ENCODE data around the gene KRTAP20-1.

- TF ChIP-seq CTCF (IDR thresholded peaks at IDR 0.05 in 2 of 3, conservative IDR thresholded peaks at IDR 0.05 in 1 of 3; ENCODE audit: borderline replicate concordance in 1 of 3, insufficient read depth in 1 of 3, low read depth in 2 of 3, low read length in 2 of 3) (no peak), POLR2AphosphoS5 (IDR thresholded peaks at IDR 0.05; ENCODE audit: low read depth, low read length) (no peak), ZNF274 (IDR thresholded peaks at IDR 0.05; ENCODE audit: low read depth, low read length) (no peak), SRF (IDR thresholded peaks at IDR 0.05; ENCODE audit: low read depth) (no peak), POLR2A (IDR thresholded peaks at IDR 0.05; ENCODE audit: borderline replicate concordance, extremely low read depth, insufficient read depth, insufficient read length) (no peak), CBX3 (IDR thresholded peaks at IDR 0.05; ENCODE audit: low read depth) (no peak), JUND (IDR thresholded peaks at IDR 0.05) (no peak), TCF7L2 (IDR thresholded peaks at IDR 0.05; ENCODE audit: borderline replicate concordance, extremely low read depth, insufficient read depth, insufficient read length) (no peak), ATF3 (IDR thresholded peaks at IDR 0.05) (no peak)
- TF ChIP-seq, protein P1, sequence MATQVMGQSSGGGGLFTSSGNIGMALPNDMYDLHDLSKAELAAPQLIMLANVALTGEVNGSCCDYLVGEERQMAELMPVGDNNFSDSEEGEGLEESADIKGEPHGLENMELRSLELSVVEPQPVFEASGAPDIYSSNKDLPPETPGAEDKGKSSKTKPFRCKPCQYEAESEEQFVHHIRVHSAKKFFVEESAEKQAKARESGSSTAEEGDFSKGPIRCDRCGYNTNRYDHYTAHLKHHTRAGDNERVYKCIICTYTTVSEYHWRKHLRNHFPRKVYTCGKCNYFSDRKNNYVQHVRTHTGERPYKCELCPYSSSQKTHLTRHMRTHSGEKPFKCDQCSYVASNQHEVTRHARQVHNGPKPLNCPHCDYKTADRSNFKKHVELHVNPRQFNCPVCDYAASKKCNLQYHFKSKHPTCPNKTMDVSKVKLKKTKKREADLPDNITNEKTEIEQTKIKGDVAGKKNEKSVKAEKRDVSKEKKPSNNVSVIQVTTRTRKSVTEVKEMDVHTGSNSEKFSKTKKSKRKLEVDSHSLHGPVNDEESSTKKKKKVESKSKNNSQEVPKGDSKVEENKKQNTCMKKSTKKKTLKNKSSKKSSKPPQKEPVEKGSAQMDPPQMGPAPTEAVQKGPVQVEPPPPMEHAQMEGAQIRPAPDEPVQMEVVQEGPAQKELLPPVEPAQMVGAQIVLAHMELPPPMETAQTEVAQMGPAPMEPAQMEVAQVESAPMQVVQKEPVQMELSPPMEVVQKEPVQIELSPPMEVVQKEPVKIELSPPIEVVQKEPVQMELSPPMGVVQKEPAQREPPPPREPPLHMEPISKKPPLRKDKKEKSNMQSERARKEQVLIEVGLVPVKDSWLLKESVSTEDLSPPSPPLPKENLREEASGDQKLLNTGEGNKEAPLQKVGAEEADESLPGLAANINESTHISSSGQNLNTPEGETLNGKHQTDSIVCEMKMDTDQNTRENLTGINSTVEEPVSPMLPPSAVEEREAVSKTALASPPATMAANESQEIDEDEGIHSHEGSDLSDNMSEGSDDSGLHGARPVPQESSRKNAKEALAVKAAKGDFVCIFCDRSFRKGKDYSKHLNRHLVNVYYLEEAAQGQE (IDR thresholded peaks at IDR 0.05; ENCODE audit: low read depth) = no peak
These were observed 33.4 kb upstream of the KRTAP20-1 start for GRCh38 chr21:30582870-30583269.

Measured in HCT116 (cell line).